GM13977 (cell line): Measurements from ENCODE around the gene FARP1.

Experiments
- DNase-seq: peaks from one replicate; pipeline ENCODE4 v3.0.0; 2012; ENCODE audit warnings: low spot score
- in situ Hi-C: fragments of 300-500 bp; cut with MboI; formaldehyde crosslinking; loops from one replicate; pipeline ENCODE4 v1.12.0; 2022; ENCODE audit warnings: low sequenced_read_pairs, low pct_unique_long_range_greater_than_20kb, mixed read lengths, inconsistent platforms; ENCODE audit not compliant: unreplicated experiment
- TF ChIP-seq, protein P1 (sequence below): IDR thresholded peaks from 2 replicates; pipeline ENCODE4 v1.5.1; 2012; ENCODE audit warnings: mild to moderate bottlenecking, control low read depth; ENCODE audit not compliant: insufficient read depth; ENCODE audit errors: extremely low read depth, missing control alignments

Gene FARP1

DNA sequence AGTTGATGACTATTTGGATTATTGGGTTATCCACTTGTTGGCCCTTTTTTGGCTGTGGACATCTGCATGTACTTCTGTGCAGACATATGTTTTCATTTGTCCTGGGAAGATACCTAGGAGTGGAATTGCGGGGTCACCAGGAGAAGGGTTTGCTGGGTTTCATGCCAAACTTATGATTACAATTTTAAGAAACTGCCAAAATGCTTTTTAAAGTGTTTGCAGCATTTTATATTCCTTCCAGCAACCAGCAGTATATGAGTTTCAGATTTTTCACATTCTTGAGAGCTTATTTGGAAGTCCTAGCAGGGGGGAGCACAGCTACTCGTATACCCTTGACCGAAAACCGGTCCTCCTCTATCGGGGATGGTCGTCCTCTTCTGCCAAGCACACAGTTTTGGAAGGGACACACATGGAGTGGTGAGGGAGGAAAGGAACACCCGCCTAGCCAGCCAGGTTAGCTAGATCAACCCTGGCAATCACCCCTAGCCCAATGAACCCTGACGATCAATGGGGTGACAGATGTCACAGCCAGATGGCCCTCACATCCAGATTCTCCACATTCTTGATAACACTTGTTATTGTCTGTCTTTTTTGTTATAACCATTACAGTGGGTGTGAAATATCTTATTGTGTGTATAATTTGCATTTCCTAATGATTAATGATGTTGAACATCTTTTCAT is 60.9 kb downstream of the FARP1 start:
- no peak for DNase-seq
- TF ChIP-seq, protein P1, sequence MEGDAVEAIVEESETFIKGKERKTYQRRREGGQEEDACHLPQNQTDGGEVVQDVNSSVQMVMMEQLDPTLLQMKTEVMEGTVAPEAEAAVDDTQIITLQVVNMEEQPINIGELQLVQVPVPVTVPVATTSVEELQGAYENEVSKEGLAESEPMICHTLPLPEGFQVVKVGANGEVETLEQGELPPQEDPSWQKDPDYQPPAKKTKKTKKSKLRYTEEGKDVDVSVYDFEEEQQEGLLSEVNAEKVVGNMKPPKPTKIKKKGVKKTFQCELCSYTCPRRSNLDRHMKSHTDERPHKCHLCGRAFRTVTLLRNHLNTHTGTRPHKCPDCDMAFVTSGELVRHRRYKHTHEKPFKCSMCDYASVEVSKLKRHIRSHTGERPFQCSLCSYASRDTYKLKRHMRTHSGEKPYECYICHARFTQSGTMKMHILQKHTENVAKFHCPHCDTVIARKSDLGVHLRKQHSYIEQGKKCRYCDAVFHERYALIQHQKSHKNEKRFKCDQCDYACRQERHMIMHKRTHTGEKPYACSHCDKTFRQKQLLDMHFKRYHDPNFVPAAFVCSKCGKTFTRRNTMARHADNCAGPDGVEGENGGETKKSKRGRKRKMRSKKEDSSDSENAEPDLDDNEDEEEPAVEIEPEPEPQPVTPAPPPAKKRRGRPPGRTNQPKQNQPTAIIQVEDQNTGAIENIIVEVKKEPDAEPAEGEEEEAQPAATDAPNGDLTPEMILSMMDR, result no peak
- in situ Hi-C loops, result no loop called here

DNA sequence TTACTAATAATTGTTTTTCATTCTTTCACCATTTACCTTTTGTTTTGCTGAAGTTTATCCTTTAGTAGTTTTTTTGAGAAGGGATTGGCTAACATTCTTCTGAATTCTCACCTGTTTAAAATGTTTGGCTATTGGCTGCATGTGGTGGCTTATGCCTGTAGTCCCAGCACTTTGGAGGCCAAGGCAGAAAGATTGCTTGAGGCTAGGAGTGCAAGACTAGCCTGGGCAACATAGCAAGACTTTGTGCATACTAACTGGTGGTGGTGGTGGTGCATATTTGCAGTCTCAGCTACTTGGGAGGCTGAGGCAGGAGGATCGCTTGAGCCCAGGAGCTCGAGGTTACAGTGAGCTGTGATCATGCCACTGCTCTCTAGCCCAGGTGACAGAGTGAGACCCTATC is 61.7 kb downstream of the FARP1 start:
- in situ Hi-C loops, result no loop called here
- DNase-seq, result no peak
- TF ChIP-seq, protein P1, result no peak

DNA sequence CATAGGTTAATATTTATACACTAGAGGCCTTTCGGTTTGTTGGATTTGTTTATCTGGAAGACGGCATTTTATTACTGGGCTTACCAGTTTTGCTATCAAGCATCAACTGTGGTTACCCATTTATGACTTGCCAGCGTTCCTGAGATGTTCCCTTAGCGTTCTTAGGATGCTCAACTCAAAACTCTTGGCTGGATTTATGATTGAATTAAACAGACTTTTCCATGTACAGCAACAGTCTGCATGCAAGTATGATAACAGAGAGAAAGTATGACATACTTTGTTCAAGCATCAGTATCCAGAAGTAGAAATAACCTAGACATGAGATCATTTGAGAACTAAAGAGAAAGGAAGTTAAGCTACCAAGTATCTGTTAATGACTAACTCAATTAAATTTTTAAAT is 64.1 kb downstream of the FARP1 start:
- in situ Hi-C loops, result no loop called here
- TF ChIP-seq, protein P1, result no peak
- no peak for DNase-seq

DNA sequence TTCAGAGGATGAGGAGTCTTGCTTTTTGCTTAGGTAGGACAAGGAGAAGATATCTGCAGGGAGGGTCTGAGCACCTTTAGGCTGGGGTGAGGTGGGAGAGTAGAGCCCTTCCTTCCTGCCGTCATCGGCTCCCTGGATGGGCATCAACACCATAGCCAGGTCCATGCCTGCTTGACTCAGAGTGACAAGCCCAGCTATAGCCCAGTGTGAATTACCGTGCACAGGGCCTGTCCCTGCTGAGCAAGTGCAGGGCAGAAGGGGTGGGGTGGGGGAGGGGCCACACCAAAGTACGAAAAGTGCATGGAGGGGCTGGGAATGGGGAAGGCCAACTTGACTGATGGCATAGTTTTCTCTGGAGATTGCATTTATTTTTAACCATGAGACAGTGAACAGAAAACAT is 64.5 kb downstream of the FARP1 start:
- TF ChIP-seq, protein P1, result no peak
- in situ Hi-C loops, result no loop called here
- no peak for DNase-seq

DNA sequence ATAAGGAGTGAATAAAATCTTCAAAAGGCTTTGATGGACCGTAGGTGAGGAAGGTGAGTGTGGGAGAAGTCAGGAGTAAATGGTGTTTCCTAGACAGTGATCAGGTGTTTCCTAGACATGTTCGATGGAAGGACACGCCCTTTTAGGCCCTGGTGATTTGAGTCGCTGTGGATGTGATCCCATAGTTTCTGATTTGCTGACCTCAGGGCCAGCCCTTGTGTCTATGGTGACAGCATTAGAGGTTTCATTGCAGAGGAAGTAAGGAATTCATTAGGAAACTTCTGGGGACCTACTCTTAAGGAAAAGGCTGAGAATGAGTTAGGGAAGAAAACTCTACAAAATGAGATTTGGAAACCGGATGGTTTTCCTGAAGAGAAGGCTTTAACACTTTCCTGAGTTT is 65.7 kb downstream of the FARP1 start:
- in situ Hi-C loops, result no loop called here
- DNase-seq, result no peak
- TF ChIP-seq, protein P1, result no peak

DNA sequence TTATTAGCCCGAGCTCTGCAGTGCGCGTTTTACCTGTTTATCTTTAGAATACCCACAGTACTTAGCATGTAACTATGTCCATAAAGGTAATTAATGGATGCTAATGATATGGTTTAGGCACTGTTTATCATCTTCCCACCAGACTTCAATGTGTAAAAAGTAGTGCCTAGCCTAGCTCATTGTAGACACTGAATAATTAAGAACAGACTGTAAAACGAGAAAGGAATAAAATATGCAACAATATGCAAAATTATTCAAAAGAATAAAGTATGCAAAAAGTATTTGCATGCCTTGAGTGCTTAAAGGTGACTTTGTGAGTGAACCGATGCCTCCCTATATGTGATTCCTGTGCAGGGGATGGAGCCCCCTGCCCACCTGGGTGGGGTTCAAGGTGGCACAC is 69.9 kb downstream of the FARP1 start:
- TF ChIP-seq, protein P1, result no peak
- DNase-seq, result no peak
- in situ Hi-C loops, result no loop called here
